GM20000 (cell line): ENCODE data around the gene KRTAP12-3.
A peak's percentile ranks its signal among the peaks of the same experiment; 100 is the strongest.
"Not testable (repeated sequence)": the region's sequence is repeated elsewhere in the genome, so short reads cannot be mapped to it uniquely, and the experiment has no call there.

Experiments used
- DNase-seq: peaks from one replicate; pipeline ENCODE4 v3.0.0; 2012; ENCODE audit warnings: low spot score
- TF ChIP-seq, protein P1 (sequence below): IDR thresholded peaks from 2 replicates; pipeline ENCODE4 v1.5.1; 2012; ENCODE audit warnings: mild to moderate bottlenecking, control low read depth; ENCODE audit errors: extremely low read depth, missing control alignments

The KRTAP12-3 gene

DNA sequence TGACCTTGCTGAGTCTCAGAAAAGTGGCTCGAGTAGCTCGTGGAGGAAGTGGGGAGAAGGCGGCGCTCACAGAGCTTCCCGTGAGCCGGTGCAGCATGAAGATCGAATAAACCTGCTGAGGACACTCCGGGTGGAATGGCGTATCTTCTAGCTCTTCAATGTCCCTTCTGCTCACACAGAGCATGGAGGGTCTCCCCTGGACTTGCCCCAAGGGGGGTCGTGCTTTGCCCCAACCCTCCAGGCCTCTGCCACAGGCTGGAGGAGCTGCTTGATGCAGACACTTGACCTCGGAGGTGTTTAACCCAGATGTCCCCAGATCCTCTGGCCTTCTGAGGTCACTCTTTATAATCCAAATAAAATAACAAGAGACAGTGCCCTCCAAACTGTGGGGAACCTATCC is 37.0 kb downstream of the KRTAP12-3 start:
- TF ChIP-seq, protein P1, sequence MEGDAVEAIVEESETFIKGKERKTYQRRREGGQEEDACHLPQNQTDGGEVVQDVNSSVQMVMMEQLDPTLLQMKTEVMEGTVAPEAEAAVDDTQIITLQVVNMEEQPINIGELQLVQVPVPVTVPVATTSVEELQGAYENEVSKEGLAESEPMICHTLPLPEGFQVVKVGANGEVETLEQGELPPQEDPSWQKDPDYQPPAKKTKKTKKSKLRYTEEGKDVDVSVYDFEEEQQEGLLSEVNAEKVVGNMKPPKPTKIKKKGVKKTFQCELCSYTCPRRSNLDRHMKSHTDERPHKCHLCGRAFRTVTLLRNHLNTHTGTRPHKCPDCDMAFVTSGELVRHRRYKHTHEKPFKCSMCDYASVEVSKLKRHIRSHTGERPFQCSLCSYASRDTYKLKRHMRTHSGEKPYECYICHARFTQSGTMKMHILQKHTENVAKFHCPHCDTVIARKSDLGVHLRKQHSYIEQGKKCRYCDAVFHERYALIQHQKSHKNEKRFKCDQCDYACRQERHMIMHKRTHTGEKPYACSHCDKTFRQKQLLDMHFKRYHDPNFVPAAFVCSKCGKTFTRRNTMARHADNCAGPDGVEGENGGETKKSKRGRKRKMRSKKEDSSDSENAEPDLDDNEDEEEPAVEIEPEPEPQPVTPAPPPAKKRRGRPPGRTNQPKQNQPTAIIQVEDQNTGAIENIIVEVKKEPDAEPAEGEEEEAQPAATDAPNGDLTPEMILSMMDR: no peak
- no peak for DNase-seq

DNA sequence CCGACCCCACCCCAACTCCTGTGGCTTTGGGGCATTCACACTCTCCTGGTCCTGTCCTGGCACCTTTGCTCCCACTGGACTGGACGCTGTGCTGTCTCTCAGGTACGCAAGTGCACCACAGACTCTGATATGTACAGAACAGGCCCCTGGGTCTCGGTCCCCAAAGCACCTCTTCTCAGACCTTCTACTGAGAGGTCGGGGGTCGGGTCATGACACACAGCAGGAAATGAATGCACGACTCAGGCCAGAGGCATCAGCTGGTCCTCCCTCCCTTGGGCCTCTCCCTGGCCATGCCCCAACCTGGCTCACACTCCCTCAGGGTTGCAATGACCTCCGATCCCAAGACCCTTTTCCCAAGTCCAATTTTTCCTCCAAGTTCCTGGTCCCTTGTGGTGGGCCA is 37.5 kb downstream of the KRTAP12-3 start:
- DNase-seq: no peak
- TF ChIP-seq, protein P1: no peak

DNA sequence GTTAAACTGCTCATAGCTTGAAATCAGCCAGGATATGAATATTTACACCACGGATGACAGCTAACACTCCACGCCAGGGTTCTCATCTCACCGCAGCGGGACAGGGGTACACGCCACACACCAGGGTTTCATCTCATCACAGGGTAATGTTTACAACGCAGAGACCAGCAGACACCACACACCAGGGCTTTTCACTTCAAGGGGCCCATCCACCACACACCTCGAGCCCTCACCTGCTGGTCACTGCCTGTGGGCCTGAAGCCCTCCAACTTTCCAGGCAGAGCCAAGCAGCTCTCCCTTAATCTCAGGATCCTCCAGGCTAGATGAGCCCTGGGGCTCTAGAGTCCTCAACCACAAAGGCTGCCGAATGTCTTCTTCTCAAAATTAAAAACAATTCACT is 37.9 kb downstream of the KRTAP12-3 start:
- no peak for DNase-seq
- TF ChIP-seq, protein P1: no peak

DNA sequence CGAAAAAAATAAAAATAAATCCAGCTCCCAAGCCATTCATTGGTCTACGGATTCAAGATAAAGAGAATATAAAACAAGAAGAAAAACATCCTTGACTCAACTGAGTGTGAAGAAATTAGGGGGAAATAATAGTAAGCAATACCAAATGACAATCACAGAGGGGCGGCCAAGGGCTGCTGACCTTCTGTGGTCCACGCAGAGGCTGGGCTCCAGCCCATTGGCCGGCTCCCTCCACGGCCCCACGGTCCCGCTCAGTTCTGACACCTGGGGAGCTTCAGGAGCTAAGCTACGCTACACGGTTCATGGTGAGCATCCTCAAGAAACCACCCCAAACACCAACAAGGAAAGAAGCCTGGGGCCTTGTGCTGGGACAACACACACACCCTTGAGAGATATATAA is 38.8 kb downstream of the KRTAP12-3 start:
- peak; percentile 15 for DNase-seq
- TF ChIP-seq, protein P1: no peak

DNA sequence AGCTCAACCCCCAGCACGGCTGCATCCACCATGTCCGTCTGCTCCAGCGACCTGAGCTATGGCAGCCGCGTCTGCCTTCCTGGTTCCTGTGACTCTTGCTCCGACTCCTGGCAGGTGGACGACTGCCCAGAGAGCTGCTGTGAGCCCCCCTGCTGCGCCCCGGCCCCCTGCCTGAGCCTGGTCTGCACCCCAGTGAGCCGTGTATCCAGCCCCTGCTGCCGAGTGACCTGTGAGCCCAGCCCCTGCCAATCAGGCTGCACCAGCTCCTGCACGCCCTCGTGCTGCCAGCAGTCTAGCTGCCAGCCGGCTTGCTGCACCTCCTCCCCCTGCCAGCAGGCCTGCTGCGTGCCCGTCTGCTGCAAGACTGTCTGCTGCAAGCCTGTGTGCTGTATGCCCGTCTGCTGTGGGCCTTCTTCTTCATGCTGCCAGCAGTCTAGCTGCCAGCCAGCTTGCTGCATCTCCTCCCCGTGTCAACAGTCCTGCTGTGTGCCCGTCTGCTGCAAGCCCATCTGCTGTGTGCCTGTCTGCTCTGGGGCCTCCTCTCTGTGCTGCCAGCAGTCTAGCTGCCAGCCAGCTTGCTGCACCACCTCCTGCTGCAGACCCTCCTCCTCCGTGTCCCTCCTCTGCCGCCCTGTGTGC is 39.6 kb downstream of the KRTAP12-3 start, which contains the start of gene KRTAP10-12:
TSS of gene KRTAP10-12 (plus strand) at position 1 of the 639 bp plus-strand sequence. CDS start at position 31, 30 bp downstream.
- DNase-seq: not testable (repeated sequence)

DNA sequence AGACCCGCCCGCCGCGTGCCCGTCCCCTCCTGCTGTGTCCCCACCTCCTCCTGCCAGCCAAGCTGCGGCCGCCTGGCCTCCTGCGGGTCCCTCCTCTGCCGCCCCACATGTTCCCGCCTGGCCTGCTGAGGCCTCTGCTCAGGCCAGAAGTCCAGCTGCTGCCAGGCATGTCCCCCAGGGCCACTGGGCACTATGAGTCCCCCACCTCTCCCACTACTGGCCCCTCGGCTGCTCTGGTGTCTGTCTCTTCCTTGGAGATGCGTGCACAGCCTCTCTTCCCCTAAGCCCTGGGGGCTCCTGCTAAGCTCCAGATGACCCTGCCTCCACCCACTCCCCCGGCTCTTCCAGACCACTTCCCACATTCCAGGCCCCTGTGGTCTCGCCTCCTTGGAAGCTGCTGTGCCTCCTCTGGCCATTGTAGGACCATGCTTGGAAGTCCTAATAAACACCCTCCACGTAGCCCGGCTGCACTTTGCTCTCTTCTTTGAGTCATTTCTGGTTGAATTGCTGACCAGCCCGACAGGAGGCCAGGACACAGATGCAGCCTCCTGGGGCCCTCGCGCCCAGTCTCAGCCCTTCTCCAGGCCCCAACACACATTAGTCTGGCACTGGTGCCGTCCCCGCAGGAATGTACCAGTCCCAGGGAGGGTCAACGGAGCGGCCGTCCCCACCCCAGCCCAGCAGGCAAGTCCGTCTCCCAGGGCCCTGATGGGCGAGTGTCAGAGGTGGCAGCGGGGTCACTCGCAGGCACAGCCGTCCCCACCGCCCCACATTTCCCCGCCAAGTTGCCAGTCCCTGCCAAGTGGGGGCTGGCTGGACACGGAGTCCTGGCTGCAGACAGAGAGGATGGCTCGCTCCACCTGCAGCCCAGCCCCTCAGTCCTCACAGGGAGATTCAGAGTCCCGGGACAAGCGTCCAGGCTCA is 40.3 kb downstream of the KRTAP12-3 start:
- DNase-seq: peak; percentile 21

DNA sequence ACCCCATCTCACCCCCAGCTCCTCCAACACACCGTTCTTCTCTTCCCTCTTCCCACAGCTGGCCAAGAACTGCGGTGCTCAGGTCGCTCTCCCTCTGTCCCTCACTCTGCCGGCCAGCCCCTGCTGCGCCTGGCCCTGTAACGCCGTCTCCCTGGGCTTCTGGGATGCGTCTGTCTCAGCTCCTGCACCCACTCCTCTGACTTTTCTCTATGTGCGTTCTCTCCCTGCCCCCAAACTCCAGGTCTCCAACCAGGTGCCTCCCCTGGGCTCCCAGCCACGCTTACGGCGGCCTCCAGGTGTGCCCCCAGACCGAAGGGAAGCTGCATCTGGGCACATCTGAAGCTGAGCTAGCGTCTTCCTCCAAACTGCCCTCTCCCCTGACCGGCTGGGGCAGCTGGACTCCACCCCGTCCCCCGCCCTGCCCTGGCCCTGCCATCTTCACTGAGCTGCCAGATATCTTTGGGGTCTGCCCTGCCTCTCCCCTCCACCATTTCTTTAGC is 41.8 kb downstream of the KRTAP12-3 start:
- DNase-seq: peak; percentile 14
- TF ChIP-seq, protein P1: no peak

More for the DNA sequence above, 40.3 kb downstream of the KRTAP12-3 start:
- TF ChIP-seq, protein P1: no peak
